Kidney (tissue), 14 donors: ENCODE data around the gene ADH4. TPM values are rescaled to one million over a fixed set of nuclear protein-coding genes. Genes with fewer than 3 reads are reported as not detected.

Experiments used
- DNase-seq, 5 donors: peaks; one replicate each; pipeline ENCODE4 v3.0.0-alpha.2; 2013 to 2020
- FAIRE-seq: peaks from 2 replicates; lab custom pipeline; 2012; peaks lifted over from hg19 to GRCh38; lab: Jason Lieb, UNC
- H3K27ac ChIP-seq, 2 donors: one replicate each; pipeline ENCODE4 v1.7.0; 2013; ENCODE audit warnings: low read depth in 2 of 2, low read length in 2 of 2, inconsistent platforms in 1 of 2
- H3K27me3 ChIP-seq: one replicate; pipeline ENCODE4 v1.7.1; 2013; ENCODE audit warnings: low read length, inconsistent platforms; ENCODE audit not compliant: control insufficient read depth, insufficient read depth
- H3K36me3 ChIP-seq, 3 donors: one replicate each; pipeline versions ENCODE4 v1.7.0 to v1.7.1; 2013; ENCODE audit warnings: low read length in 3 of 3, control low read depth in 1 of 3, inconsistent platforms in 1 of 3; ENCODE audit not compliant: insufficient read depth in 3 of 3, control insufficient read depth in 2 of 3
- H3K4me1 ChIP-seq, 3 donors: one replicate each; pipeline versions ENCODE4 v1.7.0 to v1.7.1; 2013; ENCODE audit warnings: low read length in 3 of 3, inconsistent platforms in 1 of 3, low read depth in 1 of 3; ENCODE audit not compliant: control insufficient read depth in 2 of 3, insufficient read depth in 2 of 3
- H3K4me3 ChIP-seq, 3 donors: one replicate each; pipeline versions ENCODE4 v1.7.0 to v1.8.1; 2013; ENCODE audit warnings: low read length in 3 of 3, control low read depth in 1 of 3, inconsistent platforms in 1 of 3
- H3K9ac ChIP-seq, 3 donors: one replicate each; pipeline versions ENCODE4 v1.7.0 to v1.7.1; 2013; ENCODE audit warnings: low read length in 3 of 3, control low read depth in 1 of 3, inconsistent platforms in 1 of 3
- H3K9me3 ChIP-seq, 3 donors: one replicate each; pipeline versions ENCODE4 v1.7.0 to v1.7.1; 2013; ENCODE audit warnings: low read length in 3 of 3, control low read depth in 1 of 3, inconsistent platforms in 1 of 3; ENCODE audit not compliant: control insufficient read depth in 2 of 3, insufficient read depth in 1 of 3
- CTCF ChIP-seq: IDR thresholded peaks from 3 replicates; pipeline ENCODE4 v1.5.1; 2012; ENCODE audit warnings: mild to moderate bottlenecking, moderate library complexity, borderline replicate concordance; ENCODE audit not compliant: insufficient read depth; ENCODE audit errors: extremely low read depth
- intact Hi-C: fragments of 100-400 bp; cut with DNase I; formaldehyde crosslinking; loops from one replicate; pipeline ENCODE4 v1.11.1; 2022
- polyA plus RNA-seq: library from polyadenylated mRNA; stranded (reverse); fragments of 350-450 nt; fragmentation: Illumina TruSeq; extraction: RNeasy Lipid Tissue Mini Kit (QIAGEN cat#74804); gene quantifications from one replicate; pipeline ENCODE4 v1.2.3, GENCODE V29; 2014; ENCODE audit warnings: low read depth, low replicate concordance; ENCODE audit not compliant: insufficient read depth
- total RNA-seq: library from RNA; stranded (reverse); fragmentation: NEBNext Ultra II Directional; extraction: Animal tissue kit (Norgen Biotek cat#: 25700); gene quantifications from one replicate; pipeline ENCODE4 v1.2.1, GENCODE V29; 2021
- donor health status: control.
- donor health status: control.
- donor health status: control.
- donor health status: control.
- donor health status: control.
- donor health status: DM: yes; HTN: yes; CAD: no.
- donor health status: Normal renal cell carcinoma (clear cell type).

Gene ADH4
- total and polyA plus RNA-seq, 2 donors from 2014 or later: 0.52 to 5.9 TPM

- Histone ChIP-seq H3K27me3 (no peaks in the 10 kb centered on the region), H3K27ac (no peak overlapping the region), H3K4me1 (no peaks in the 10 kb centered on the region), H3K4me3 (no peak overlapping the region), H3K9ac (no peak overlapping the region), H3K9me3 (no peaks in the 10 kb centered on the region), H3K36me3 (peaks cover 13 to 61% (median 30%) of the 10 kb centered on the region in 3 donors)
- FAIRE-seq (no peak), DNase-seq (no peak)
- no peak for TF ChIP-seq CTCF
- intact Hi-C loops: no loop called here
These were observed 65.8 kb downstream of the ADH4 start for GRCh38 chr4:99078336-99078735.

GRCh38 chr4:99077177-99077576 is 66.9 kb downstream of the ADH4 start:
- H3K27ac ChIP-seq: no peak overlapping the region

GRCh38 chr4:99076292-99076976 is 67.7 kb downstream of the ADH4 start:
- Histone ChIP-seq H3K4me3 (no peak overlapping the region), H3K9me3 (no peaks in the 10 kb centered on the region), H3K4me1 (no peaks in the 10 kb centered on the region), H3K27me3 (no peaks in the 10 kb centered on the region), H3K9ac (no peak overlapping the region), H3K36me3 (peaks cover 13 to 48% (median 32%) of the 10 kb centered on the region in 3 donors), H3K27ac (no peak overlapping the region)
- FAIRE-seq: no peak
- DNase-seq: no peak
- no peak for TF ChIP-seq CTCF
- intact Hi-C loops: no loop called here

More at GRCh38 chr4:99077177-99077576, 66.9 kb downstream of the ADH4 start:
- TF ChIP-seq CTCF: no peak
- peak in 4 of 5 donors; percentile 54 to 72 (median 68) for DNase-seq
- no peak overlapping the region for H3K4me3 ChIP-seq
- H3K36me3 ChIP-seq: peaks cover 13 to 53% (median 33%) of the 10 kb centered on the region in 3 donors
- no peak overlapping the region for H3K9ac ChIP-seq
- FAIRE-seq: no peak
- intact Hi-C loops: no loop called here
- H3K9me3 ChIP-seq: no peaks in the 10 kb centered on the region
- H3K27me3 ChIP-seq: no peaks in the 10 kb centered on the region
- no peaks in the 10 kb centered on the region for H3K4me1 ChIP-seq

DNA sequence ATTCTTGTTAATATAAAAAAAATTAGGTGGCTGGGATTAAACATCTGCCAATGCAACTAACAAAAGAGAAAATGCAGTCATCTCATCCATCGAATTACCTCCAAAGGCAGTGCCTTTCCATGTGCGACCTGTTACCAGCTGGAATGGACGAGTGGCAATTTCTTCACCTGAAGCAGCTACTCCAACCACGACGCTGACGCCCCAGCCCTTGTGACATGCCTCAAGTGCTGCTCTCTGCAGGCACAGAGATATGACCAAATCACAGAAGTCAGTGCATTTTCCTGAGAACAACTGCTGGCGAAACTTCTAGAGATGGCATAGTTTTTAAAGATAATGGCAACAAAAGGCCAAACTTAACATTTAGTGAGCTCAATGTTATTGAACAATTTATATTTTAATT is 69.3 kb downstream of the ADH4 start:
- intact Hi-C loops: no loop called here
- peaks cover 15 to 50% (median 32%) of the 10 kb centered on the region in 3 donors for H3K36me3 ChIP-seq

More for the DNA sequence above, 69.3 kb downstream of the ADH4 start:
- no peak overlapping the region for H3K27ac ChIP-seq
- H3K9me3 ChIP-seq: no peaks in the 10 kb centered on the region
- no peaks in the 10 kb centered on the region for H3K4me1 ChIP-seq
- H3K27me3 ChIP-seq: no peaks in the 10 kb centered on the region
- TF ChIP-seq CTCF: no peak
- DNase-seq (no peak), FAIRE-seq (no peak)
- no peak overlapping the region for H3K9ac ChIP-seq
- no peak overlapping the region for H3K4me3 ChIP-seq
